Omental fat pad (tissue), 4 donors: Measurements from ENCODE around the gene CCDC126. TPM values are rescaled to one million over a fixed set of nuclear protein-coding genes. Genes with fewer than 3 reads are reported as not detected.
"Not testable (repeated sequence)": the region's sequence is repeated elsewhere in the genome, so short reads cannot be mapped to it uniquely, and the experiment has no call there.

ENCODE experiments used
- ATAC-seq: fragments of 150-250 bp; one replicate; pipeline ENCODE4 v1.9.1; 2016; ENCODE audit warnings: mild to moderate bottlenecking, moderate library complexity; ENCODE audit not compliant: low FRiP score
- DNase-seq: peaks from one replicate; pipeline ENCODE4 v3.0.0-alpha.2; 2019; ENCODE audit warnings: low spot score
- total RNA-seq, 4 donors: library from RNA; depleted of rRNA; stranded (reverse); fragments of >200 nt; gene quantifications; one replicate each; pipeline ENCODE4 v1.1.0, GENCODE V29; 2016
- TF ChIP-seq, protein P1 (sequence below), 3 donors: fragments of 450-650 bp; IDR thresholded peaks; one replicate each; pipeline ENCODE4 v1.5.1; 2016 to 2017; ENCODE audit warnings: antibody characterized with exemption in 3 of 3, mild to moderate bottlenecking in 3 of 3, moderate library complexity in 2 of 3

Gene CCDC126
- total RNA-seq, 4 donors from 2014 or later = 11.0 to 23.6 (median 14.2) TPM

DNA sequence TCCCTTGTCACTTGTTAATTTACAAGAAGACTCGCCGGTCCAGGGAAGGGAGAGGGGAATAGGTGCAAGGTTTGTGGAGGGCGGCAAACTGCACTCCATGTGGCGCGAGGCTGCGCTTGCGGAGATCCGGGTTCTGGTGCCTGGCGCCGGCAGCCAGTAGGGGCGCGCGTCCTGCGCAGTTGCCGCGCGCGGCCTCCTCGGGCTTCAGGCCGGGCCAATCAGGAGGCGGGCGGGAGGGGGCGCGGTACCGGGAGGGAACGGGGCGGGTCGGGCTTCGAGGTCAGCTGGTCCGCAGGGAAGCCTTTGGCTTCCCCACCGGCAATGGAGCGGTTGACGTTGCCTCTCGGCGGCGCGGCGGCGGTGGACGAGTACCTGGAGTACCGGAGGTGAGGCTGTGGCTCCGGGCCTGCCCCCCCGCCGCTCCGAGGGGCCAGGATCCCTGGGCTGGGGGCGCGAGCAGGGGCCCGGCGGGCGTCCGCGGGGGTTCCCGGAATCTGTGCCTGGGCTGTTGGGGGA, 82.8 kb downstream of the CCDC126 start, which contains the start of gene FAM221A:
Gene FAM221A, plus strand, starts transcription at position 302 of the 516 bp plus-strand sequence. Its CDS starts 20 bp downstream, at position 322.
- DNase-seq (peak; percentile 38), ATAC-seq (peak; percentile 98)
- TF ChIP-seq, protein P1, sequence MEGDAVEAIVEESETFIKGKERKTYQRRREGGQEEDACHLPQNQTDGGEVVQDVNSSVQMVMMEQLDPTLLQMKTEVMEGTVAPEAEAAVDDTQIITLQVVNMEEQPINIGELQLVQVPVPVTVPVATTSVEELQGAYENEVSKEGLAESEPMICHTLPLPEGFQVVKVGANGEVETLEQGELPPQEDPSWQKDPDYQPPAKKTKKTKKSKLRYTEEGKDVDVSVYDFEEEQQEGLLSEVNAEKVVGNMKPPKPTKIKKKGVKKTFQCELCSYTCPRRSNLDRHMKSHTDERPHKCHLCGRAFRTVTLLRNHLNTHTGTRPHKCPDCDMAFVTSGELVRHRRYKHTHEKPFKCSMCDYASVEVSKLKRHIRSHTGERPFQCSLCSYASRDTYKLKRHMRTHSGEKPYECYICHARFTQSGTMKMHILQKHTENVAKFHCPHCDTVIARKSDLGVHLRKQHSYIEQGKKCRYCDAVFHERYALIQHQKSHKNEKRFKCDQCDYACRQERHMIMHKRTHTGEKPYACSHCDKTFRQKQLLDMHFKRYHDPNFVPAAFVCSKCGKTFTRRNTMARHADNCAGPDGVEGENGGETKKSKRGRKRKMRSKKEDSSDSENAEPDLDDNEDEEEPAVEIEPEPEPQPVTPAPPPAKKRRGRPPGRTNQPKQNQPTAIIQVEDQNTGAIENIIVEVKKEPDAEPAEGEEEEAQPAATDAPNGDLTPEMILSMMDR (IDR thresholded peaks at IDR 0.05) = peak in 1 of 3 donors; percentile 6

DNA sequence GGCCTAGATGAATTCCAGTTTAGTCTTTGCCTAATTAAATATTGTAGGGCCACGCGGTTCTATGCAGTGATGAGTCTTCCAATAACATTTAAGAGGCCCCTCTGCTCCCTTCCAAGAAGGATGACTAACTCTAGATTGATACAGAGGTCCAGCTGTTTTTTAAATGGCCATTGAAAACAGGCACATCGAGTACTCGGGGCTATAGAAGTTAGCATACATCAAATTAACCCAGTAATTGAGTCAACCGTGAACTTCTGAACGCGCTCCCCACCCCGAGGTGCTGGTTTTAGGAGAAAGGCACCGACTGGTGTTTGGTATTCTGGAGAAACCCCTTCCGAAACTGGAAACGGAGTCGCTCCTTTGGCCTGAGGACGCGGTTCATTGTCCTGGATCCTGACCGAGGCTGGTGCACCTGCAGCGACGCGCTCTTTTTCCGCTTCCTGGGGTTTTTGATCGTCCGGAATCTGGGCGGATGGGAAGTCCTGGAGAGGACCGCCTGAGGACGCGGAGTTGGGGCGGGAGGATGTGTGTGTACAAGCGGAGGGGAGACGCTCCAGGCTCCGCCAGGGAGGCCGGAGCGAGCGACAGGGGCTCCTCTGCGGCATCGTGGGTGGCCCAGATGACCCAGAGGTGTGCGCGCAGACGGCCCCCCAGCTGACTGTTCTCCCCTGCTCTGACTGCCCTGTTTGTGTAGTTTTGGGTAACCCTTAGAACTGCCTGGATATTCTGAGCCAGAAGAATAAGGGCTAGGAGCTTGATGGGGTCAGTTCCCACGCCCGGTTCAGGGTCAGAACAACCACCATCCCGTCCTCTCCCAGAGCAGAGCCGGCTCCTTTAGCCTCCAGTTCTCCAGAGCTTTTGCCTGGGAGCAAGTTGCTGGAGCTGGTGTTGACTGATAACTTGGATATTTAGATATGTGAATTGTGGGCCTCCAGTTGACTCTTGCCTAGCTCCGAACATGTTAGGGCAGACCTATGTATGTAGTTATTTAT, 83.5 kb downstream of the CCDC126 start:
- no peak for DNase-seq
- ATAC-seq = peak; percentile 77
- TF ChIP-seq, protein P1 (IDR thresholded peaks at IDR 0.05) = no peak

DNA sequence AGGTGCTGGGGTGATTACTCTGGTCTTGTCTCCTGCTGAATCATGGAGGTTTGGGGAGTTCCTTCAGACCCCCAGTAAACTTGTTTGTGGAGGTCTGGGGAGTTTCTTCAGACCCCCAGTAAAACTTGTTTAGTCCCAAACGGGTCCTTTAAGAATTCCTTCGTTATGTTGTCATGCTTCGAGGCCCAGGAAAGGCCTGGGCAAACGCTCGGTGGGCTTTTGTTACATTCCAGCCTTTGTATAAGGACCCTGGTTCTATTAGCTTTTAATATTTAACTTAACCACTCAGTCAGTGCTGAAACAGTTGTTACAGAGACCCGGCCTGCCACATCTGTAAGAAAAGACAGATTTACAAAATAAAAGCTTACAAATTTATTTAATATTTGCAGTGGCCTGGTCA, 86.9 kb downstream of the CCDC126 start:
- not testable (repeated sequence) for DNase-seq, ATAC-seq

DNA sequence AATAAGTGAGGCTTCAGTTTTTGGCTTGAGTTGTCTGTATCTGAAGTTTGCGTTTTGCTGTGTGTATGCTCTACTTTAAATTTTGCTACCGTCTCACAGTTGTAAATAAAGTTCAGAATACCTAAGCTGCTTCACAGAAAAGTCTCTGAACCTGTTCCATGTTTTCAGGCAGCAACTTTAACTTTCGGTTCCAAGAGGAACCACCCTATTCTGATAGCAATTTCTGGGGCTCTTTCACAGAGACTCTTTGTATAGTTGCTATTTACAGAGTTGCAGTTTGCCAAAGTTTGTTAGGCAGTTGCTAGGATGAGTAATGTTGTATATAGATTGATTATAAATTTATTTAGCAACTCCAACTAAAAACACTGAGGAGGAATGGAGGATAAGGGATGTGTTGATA, 88.5 kb downstream of the CCDC126 start:
- no peak for DNase-seq
- peak; percentile 81 for ATAC-seq

DNA sequence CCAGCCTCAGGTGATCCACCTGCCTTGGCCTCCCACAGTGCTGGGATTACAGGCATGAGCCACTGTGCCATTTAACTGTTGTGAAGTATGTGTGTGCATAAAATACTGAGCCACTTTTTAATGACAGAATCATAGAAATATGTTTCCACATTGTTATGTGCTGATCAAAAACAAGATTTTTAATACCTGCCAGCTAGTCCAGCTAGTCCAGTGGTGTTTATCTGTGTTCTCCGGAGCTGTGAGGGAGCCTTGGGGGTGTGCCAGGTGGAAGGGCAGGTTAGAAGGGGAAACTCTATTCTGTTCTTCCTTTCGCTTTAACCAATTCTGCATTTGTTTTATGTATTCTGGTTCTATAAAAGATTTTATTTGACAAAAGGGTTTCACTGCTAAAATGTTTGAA, 89.8 kb downstream of the CCDC126 start:
- TF ChIP-seq, protein P1 (IDR thresholded peaks at IDR 0.05) = no peak
- ATAC-seq (no peak), DNase-seq (no peak)

More for the DNA sequence above, 88.5 kb downstream of the CCDC126 start:
- TF ChIP-seq, protein P1 (IDR thresholded peaks at IDR 0.05) = no peak

DNA sequence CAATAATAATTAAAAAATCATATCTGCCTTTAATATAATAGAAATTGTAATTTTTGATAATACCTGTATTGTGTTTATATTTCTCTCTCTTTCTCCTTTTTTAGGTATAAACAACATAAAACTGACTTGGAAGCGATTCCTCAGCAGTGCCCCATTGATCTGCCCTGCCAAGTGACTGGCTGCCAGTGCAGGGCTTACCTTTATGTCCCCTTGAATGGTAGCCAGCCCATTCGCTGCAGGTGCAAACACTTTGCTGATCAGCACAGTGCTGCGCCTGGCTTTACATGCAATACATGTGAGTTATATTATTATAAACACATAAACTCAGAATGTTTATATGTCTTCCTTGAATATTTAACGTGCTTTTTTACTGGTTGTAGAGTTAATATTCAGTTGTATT, 92.0 kb downstream of the CCDC126 start:
- TF ChIP-seq, protein P1 (IDR thresholded peaks at IDR 0.05) = no peak

DNA sequence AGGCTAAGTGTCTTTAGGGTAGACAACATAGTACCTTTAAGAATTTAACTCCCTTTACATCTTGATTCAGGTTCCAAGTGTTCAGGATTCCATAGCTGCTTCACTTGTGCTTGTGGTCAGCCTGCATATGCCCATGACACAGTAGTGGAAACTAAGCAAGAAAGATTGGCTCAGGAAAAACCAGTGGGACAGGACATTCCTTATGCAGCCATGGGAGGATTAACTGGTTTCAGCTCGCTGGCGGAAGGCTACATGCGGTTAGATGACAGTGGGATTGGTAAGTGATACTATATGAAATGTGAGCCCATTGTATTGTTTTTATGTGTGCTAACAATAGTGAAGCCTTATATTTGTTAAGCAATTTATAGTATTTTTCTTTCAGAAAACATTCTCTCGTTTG, 94.1 kb downstream of the CCDC126 start:
- no peak for ATAC-seq
- no peak for DNase-seq
- TF ChIP-seq, protein P1 (IDR thresholded peaks at IDR 0.05) = no peak

More for the DNA sequence above, 92.0 kb downstream of the CCDC126 start:
- no peak for DNase-seq
- ATAC-seq = no peak
